Mesodermal cell (in vitro differentiated cells): ENCODE data around the gene POU6F2.
"Not testable (repeated sequence)": the region's sequence is repeated elsewhere in the genome, so short reads cannot be mapped to it uniquely, and the experiment has no call there.

Source experiments
- H3K27ac ChIP-seq: 2 replicates; pipeline ENCODE4 v1.7.0; 2013; ENCODE audit warnings: mild to moderate bottlenecking, low read depth, low read length, moderate library complexity; ENCODE audit not compliant: severe bottlenecking
- H3K36me3 ChIP-seq: 2 replicates; pipeline ENCODE4 v1.7.1; 2013; ENCODE audit warnings: mild to moderate bottlenecking, low read length, moderate library complexity; ENCODE audit not compliant: control insufficient read depth, insufficient read depth
- H3K4me1 ChIP-seq: one replicate; pipeline ENCODE4 v1.7.1; 2013; ENCODE audit warnings: mild to moderate bottlenecking, low read length; ENCODE audit not compliant: insufficient read depth, control insufficient read depth, poor library complexity, severe bottlenecking
- H3K4me3 ChIP-seq: 2 replicates; pipeline ENCODE4 v1.7.0; 2013; ENCODE audit warnings: low read length, control low read depth, mild to moderate bottlenecking; ENCODE audit not compliant: insufficient read depth, poor library complexity, severe bottlenecking; ENCODE audit errors: extremely low read depth
- H3K9me3 ChIP-seq: 2 replicates; pipeline ENCODE4 v1.7.1; 2013; ENCODE audit warnings: mild to moderate bottlenecking, low read length, moderate library complexity; ENCODE audit not compliant: control insufficient read depth
- WGBS, 2 experiments: methylation state at CpG; one replicate each; pipeline ENCODE4 v1.1.5; 2013; ENCODE audit warnings: missing lambda C conversion rate in 2 of 2; ENCODE audit not compliant: insufficient coverage in 2 of 2; 5-methylcytosine and 5-hydroxymethylcytosine counted together

Gene POU6F2

DNA sequence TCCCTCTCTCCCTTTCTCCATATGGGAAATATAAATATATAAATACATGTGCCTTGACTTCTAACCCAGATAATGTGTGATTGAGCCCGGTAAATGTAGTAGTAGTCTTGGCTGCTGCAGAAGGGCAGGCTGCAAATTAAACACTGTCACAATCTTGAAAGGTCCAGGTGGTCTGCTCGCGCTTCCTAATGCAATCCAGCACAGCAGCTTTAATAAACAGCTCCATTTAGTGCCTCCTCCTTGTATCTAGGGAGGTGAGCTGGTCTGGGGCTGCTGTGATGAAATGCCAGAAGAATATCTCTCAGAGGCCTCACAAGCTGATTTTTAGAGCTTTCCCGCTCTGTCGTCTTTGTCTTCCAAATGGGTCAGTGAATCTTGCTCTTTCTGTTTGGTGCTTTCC, 782 bp downstream of the POU6F2 start:
- no peak overlapping the region for H3K27ac ChIP-seq
- H3K36me3 ChIP-seq, result no peaks in the 10 kb centered on the region
- H3K4me3 ChIP-seq, result no peak overlapping the region
- H3K4me1 ChIP-seq, result no peaks in the 10 kb centered on the region
- 35 to 83% methylated on average over 1 to 2 of the region's 5 CpGs for WGBS, 2 experiments
- H3K9me3 ChIP-seq, result no peaks in the 10 kb centered on the region

GRCh38 chr7:38992203-38992602, 14.5 kb downstream of the POU6F2 start:
- Histone ChIP-seq H3K9me3 (no peaks in the 10 kb centered on the region), H3K27ac (no peak overlapping the region), H3K4me1 (no peaks in the 10 kb centered on the region), H3K36me3 (no peaks in the 10 kb centered on the region), H3K4me3 (no peak overlapping the region)
- WGBS, 2 experiments, result 69 to 100% methylated on average over 2 of the region's 4 CpGs

- Histone ChIP-seq H3K9me3 (no peaks in the 10 kb centered on the region), H3K36me3 (no peaks in the 10 kb centered on the region), H3K4me1 (no peaks in the 10 kb centered on the region), H3K27ac (no peak overlapping the region), H3K4me3 (no peak overlapping the region)
- 71 to 95% methylated on average over 1 of the region's 1 CpG for WGBS, 2 experiments
Observed at GRCh38 chr7:39001595-39001994, 23.9 kb downstream of the POU6F2 start.

DNA sequence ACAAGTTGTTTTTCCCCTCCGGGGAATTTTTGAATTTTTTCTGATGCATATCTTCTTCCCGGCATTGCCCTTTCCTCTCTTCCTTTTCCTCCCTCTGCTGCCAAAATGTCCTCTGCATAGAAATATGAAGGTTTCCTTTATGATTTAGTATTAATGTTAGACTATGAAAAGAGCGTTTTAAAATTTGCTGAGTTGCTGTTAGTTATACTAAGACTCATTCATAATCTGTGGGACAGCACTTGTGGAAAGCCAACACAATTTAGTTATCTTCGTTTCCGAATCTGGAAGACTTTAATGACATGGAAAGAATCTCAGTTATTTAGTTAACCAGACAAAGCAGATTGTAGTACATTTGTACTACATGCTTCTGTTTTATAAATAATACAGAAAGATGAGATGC, 25.0 kb downstream of the POU6F2 start:
- H3K27ac ChIP-seq, result no peak overlapping the region
- H3K9me3 ChIP-seq, result no peaks in the 10 kb centered on the region
- WGBS, 2 experiments, result 90 to 100% methylated on average over 1 to 2 of the region's 5 CpGs
- no peaks in the 10 kb centered on the region for H3K36me3 ChIP-seq
- H3K4me3 ChIP-seq, result no peak overlapping the region
- H3K4me1 ChIP-seq, result no peaks in the 10 kb centered on the region

DNA sequence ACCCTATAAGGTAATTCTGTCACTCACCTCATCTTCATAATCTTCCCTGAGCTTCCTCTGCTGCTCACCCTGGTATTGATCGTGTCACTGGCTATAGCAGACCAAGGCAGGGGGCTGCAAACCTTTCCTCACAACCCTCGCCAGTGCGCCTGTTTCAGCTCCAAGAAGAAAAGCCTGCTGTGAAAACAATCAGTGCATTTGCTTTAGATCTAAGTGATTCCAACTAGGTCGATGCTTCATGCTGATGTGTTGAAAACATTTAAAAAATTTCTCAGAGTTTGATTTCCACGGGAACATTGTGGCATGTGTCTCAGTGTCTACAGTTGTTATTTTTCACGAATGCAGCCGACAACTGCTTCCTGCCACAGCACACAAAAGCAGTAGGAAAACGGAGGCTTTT, 27.3 kb downstream of the POU6F2 start:
- Histone ChIP-seq H3K4me1 (no peaks in the 10 kb centered on the region), H3K9me3 (no peaks in the 10 kb centered on the region), H3K36me3 (no peaks in the 10 kb centered on the region), H3K4me3 (no peak overlapping the region), H3K27ac (no peak overlapping the region)
- WGBS, 2 experiments, result 68% methylated on average over 5 to 6 of the region's 8 CpGs

- WGBS, 2 experiments, result 81% methylated on average over 5 of the region's 6 CpGs; no CpG with 5 or more reads in 1 of the 2 experiments
- no peak overlapping the region for H3K27ac ChIP-seq
- no peaks in the 10 kb centered on the region for H3K4me1 ChIP-seq
- H3K36me3 ChIP-seq, result no peaks in the 10 kb centered on the region
- no peaks in the 10 kb centered on the region for H3K9me3 ChIP-seq
- no peak overlapping the region for H3K4me3 ChIP-seq
Observed at GRCh38 chr7:39005461-39005860, 27.8 kb downstream of the POU6F2 start.

DNA sequence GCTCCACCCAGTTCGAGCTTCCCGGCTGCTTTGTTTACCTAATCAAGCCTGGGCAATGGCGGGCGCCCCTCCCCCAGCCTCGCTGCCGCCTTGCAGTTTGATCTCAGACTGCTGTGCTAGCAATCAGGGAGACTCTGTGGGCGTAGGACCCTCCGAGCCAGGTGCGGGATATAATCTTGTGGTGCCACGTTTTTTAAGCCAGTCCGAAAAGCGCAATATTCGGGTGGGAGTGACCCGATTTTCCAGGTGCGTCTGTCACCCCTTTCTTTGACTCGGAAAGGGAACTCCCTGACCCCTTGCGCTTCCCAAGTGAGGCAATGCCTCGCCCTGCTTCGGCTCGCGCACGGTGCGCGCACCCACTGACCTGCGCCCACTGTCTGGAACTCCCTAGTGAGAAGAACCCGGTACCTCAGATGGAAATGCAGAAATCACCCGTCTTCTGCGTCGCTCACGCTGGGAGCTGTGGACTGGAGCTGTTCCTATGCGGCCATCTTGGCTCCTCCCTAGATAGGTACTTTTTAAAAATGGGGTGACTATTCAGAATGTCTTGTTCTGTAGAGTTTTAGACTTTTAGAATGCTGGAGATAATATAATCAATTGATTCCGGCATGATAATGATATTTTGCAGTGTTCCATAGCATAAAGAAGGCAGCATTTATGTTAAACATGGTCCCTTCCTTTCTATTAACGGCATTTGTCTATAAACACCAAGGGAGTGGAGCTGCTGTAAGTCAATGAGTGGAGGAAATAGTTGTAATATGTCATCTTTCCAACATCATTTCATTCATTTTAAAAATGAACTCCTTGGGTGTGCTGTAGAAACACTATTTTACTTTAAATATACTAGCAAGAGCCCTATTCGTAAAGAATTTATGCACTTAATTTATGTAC, 35.6 kb downstream of the POU6F2 start:
- H3K4me3 ChIP-seq, H3K9me3 ChIP-seq, H3K36me3 ChIP-seq, H3K4me1 ChIP-seq, H3K27ac ChIP-seq: not testable (repeated sequence)
- 77 to 88% methylated on average over 12 to 17 of the region's 34 CpGs for WGBS, 2 experiments

DNA sequence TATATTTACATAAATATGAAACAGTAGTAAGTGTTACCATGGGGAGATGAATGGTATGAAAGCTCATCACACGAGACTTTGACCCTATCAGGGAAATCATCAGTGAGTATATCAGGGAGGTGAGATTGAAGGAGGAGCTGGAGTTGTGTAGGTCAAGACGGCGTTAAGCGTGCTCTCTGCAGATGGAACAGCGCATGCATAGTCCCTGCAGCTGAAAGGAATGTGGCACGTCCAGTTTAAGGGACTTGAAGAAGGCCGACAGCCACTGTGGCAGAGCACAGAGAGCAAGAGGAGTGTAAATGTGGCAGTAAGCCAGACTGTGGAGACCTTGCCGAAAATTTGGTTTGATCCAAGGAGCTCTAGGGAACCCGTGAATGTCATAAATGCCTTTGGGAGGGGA, 38.9 kb downstream of the POU6F2 start:
- Histone ChIP-seq H3K9me3 (no peaks in the 10 kb centered on the region), H3K36me3 (no peaks in the 10 kb centered on the region), H3K4me1 (no peaks in the 10 kb centered on the region), H3K27ac (no peak overlapping the region), H3K4me3 (no peak overlapping the region)
- WGBS, 2 experiments, result 91% methylated on average over 9 of the region's 9 CpGs

- Histone ChIP-seq H3K4me3 (no peak overlapping the region), H3K27ac (no peak overlapping the region), H3K4me1 (no peaks in the 10 kb centered on the region), H3K9me3 (no peaks in the 10 kb centered on the region), H3K36me3 (no peaks in the 10 kb centered on the region)
- 69 to 70% methylated on average over 4 of the region's 6 CpGs for WGBS, 2 experiments
Observed at GRCh38 chr7:39017369-39017915, 39.7 kb downstream of the POU6F2 start.

DNA sequence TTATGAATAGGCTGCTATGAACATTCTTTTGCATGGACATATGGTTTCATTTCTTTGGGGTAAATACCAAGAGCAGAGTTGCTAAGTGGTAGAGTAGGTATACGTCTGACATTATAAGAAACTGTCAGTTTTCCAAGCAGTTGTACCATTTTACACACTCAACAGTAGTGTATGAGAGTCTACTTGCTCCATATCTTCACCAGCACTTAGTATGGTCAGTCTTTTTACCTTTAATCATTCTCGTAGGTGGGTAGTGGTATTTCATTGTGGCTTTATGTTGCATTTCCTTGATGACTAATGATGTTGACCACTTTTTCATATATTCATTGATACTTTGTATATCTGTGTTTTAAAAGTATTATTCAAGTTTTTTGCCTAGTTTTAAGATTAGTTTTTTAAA, 45.1 kb downstream of the POU6F2 start:
- Histone ChIP-seq H3K9me3 (no peaks in the 10 kb centered on the region), H3K4me3 (no peak overlapping the region), H3K4me1 (no peaks in the 10 kb centered on the region), H3K36me3 (no peaks in the 10 kb centered on the region), H3K27ac (no peak overlapping the region)
- no CpG with 5 or more reads among the region's 2 CpGs for WGBS, 2 experiments

- Histone ChIP-seq H3K27ac (no peak overlapping the region), H3K4me3 (no peak overlapping the region), H3K4me1 (no peaks in the 10 kb centered on the region), H3K36me3 (no peaks in the 10 kb centered on the region), H3K9me3 (no peaks in the 10 kb centered on the region)
- no CpG with 5 or more reads among the region's 4 CpGs for WGBS, 2 experiments
Observed at GRCh38 chr7:39027491-39027890, 49.8 kb downstream of the POU6F2 start.
